Neural cell (in vitro differentiated cells): Measurements from ENCODE around the gene PRKAG3. TPM values are rescaled to one million over a fixed set of nuclear protein-coding genes. Genes with fewer than 3 reads are reported as not detected.

ENCODE experiments used
- H2AFZ ChIP-seq: fragments of 200-600, 300-800 bp; sonication (generic), shearing (Covaris generic); 2 replicates; pipeline ENCODE4 v1.6.0; 2014; ENCODE audit warnings: low read depth, mild to moderate bottlenecking, antibody characterized with exemption, low read length, moderate library complexity
- H3F3A ChIP-seq: fragments of 200-600 bp; shearing (Covaris generic); 2 replicates; pipeline ENCODE4 v1.6.1; 2016; ENCODE audit warnings: mild to moderate bottlenecking, moderate library complexity, mixed read lengths, antibody characterized with exemption, low read length; ENCODE audit not compliant: insufficient read depth, poor library complexity, severe bottlenecking
- H3K27ac ChIP-seq: fragments of 200-600, 300-800 bp; sonication (generic), shearing (Covaris generic); 2 replicates; pipeline ENCODE4 v1.5.1; 2014; ENCODE audit warnings: mild to moderate bottlenecking, low read length, moderate library complexity
- H3K27me3 ChIP-seq: fragments of 300-800, 200-600 bp; sonication (generic), shearing (Covaris generic); 2 replicates; pipeline ENCODE4 v1.6.0; 2014; ENCODE audit warnings: mild to moderate bottlenecking, low read depth, low read length, moderate library complexity; ENCODE audit not compliant: insufficient read depth
- H3K36me3 ChIP-seq: fragments of 300-800, 200-600 bp; sonication (generic), shearing (Covaris generic); 2 replicates; pipeline ENCODE4 v1.5.1; 2014; ENCODE audit warnings: mild to moderate bottlenecking, antibody characterized with exemption, low read length, moderate library complexity; ENCODE audit not compliant: insufficient read depth
- H3K4me2 ChIP-seq: fragments of 300-800, 200-600 bp; sonication (generic), shearing (Covaris generic); 2 replicates; pipeline ENCODE4 v1.6.0; 2014; ENCODE audit warnings: mild to moderate bottlenecking, low read length
- H3K4me3 ChIP-seq: fragments of 300-800, 200-600 bp; sonication (generic), shearing (Covaris generic); 2 replicates; pipeline ENCODE4 v1.5.1; 2014; ENCODE audit warnings: mild to moderate bottlenecking, low read length, moderate library complexity
- H3K79me2 ChIP-seq: fragments of 200-600 bp; shearing (Covaris generic); replicated peaks from 2 replicates; pipeline ENCODE4 v1.6.0; 2014; ENCODE audit warnings: mild to moderate bottlenecking, low read length, moderate library complexity; ENCODE audit not compliant: insufficient read depth
- H3K9ac ChIP-seq: fragments of 300-800, 200-600 bp; sonication (generic), shearing (Covaris generic); 2 replicates; pipeline ENCODE4 v1.6.1; 2016; ENCODE audit warnings: mild to moderate bottlenecking, low read length, mixed read lengths
- H3K9me2 ChIP-seq: fragments of 200-600 bp; shearing (Covaris generic); 2 replicates; pipeline ENCODE4 v1.6.1; 2016; ENCODE audit warnings: mild to moderate bottlenecking, low read length, mixed read lengths; ENCODE audit not compliant: insufficient read depth
- H3K9me3 ChIP-seq: fragments of 200-600, 300-800 bp; sonication (generic), shearing (Covaris generic); 2 replicates; pipeline ENCODE4 v1.6.1; 2016; ENCODE audit warnings: mild to moderate bottlenecking, mixed run types, low read length, moderate library complexity, mixed read lengths
- H4K20me1 ChIP-seq: fragments of 200-600 bp; shearing (Covaris generic); 2 replicates; pipeline ENCODE4 v1.6.1; 2016; ENCODE audit warnings: mild to moderate bottlenecking, mixed run types; ENCODE audit not compliant: insufficient read depth
- CTCF ChIP-seq: fragments of 450-650 bp; IDR thresholded peaks from 2 replicates; pipeline ENCODE4 v1.5.1; 2014; ENCODE audit warnings: antibody characterized with exemption, mild to moderate bottlenecking, moderate library complexity; ENCODE audit not compliant: poor library complexity, severe bottlenecking
- EP300 ChIP-seq: fragments of 450-650 bp; conservative IDR thresholded peaks from 2 replicates; pipeline ENCODE4 v1.6.1; 2014; ENCODE audit warnings: antibody characterized with exemption, mild to moderate bottlenecking, moderate library complexity; ENCODE audit not compliant: poor library complexity, severe bottlenecking
- EZH2 ChIP-seq: fragments of 200-600, 300-800 bp; shearing (Covaris generic), sonication (generic); IDR thresholded peaks from 2 replicates; pipeline ENCODE4 v1.6.1; 2014; ENCODE audit warnings: antibody characterized with exemption, low read length, borderline replicate concordance, mild to moderate bottlenecking; ENCODE audit not compliant: insufficient read depth, poor library complexity, severe bottlenecking
- MXI1 ChIP-seq: fragments of 450-650 bp; conservative IDR thresholded peaks from 2 replicates; pipeline ENCODE4 v1.6.1; 2014; ENCODE audit warnings: antibody characterized with exemption, mild to moderate bottlenecking; ENCODE audit not compliant: poor library complexity, severe bottlenecking
- POLR2AphosphoS5 ChIP-seq: IDR thresholded peaks from 2 replicates; pipeline ENCODE4 v1.6.1; 2012
- RAD21 ChIP-seq: fragments of 450-650 bp; conservative IDR thresholded peaks from 2 replicates; pipeline ENCODE4 v1.6.1; 2014; ENCODE audit warnings: antibody characterized with exemption, mild to moderate bottlenecking, moderate library complexity
- REST ChIP-seq: IDR thresholded peaks from 2 replicates; pipeline ENCODE4 v1.6.1; 2012; ENCODE audit warnings: borderline replicate concordance
- SMC3 ChIP-seq: fragments of 450-650 bp; conservative IDR thresholded peaks from 2 replicates; pipeline ENCODE4 v1.6.1; 2014; ENCODE audit warnings: antibody characterized with exemption, mild to moderate bottlenecking, moderate library complexity; ENCODE audit not compliant: poor library complexity
- TAF1 ChIP-seq: IDR thresholded peaks from 2 replicates; pipeline ENCODE4 v1.6.1; 2012; ENCODE audit warnings: low read depth
- polyA plus RNA-seq: library from polyadenylated mRNA; depleted of rRNA; stranded (reverse); fragments of >200 nt; gene quantifications from 2 replicates; pipeline ENCODE4 v1.2.3, GENCODE V29; 2014

Gene PRKAG3
- polyA plus RNA-seq, 1 donor from 2014 or later: not detected

DNA sequence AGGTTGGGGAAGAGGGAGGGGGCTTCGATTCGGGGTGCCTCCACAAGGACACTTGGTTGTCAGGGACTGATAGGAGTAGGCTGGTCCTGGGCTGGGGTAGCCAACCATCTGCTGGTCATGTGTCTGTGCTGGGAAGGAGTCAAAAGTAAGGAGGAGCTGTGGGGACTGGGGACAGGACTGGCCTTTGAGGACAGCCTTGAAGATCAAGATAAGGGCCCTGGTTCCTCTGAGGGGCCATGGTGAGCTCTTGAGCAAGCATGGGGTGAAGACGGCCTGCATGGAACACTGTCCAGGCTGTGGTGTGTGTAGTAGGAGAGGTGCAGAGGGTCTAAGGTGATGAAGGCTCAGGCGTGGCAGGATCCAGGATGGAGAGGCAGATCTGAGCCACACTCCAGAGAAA lies 47.9 kb downstream of the PRKAG3 start:
- no peaks in the 10 kb centered on the region for H3F3A ChIP-seq
- no peak overlapping the region for H2AFZ ChIP-seq
- no peaks in the 10 kb centered on the region for H4K20me1 ChIP-seq
- no peak overlapping the region for H3K27ac ChIP-seq
- no peak overlapping the region for H3K4me2 ChIP-seq
- peaks cover 25% of the 10 kb centered on the region for H3K27me3 ChIP-seq
- H3K9me2 ChIP-seq: no peaks in the 10 kb centered on the region
- H3K9ac ChIP-seq: no peak overlapping the region
- H3K79me2 ChIP-seq: no peaks in the 10 kb centered on the region
- TF ChIP-seq SMC3 (no peak), EZH2 (no peak), TAF1 (no peak), MXI1 (no peak), CTCF (no peak)
- no peaks in the 10 kb centered on the region for H3K36me3 ChIP-seq
- H3K9me3 ChIP-seq: no peaks in the 10 kb centered on the region
- no peak overlapping the region for H3K4me3 ChIP-seq

GRCh38 chr2:218782528-218782844 lies 49.1 kb downstream of the PRKAG3 start:
- Histone ChIP-seq H3K9ac (no peak overlapping the region), H3K9me2 (no peaks in the 10 kb centered on the region), H3K9me3 (no peaks in the 10 kb centered on the region), H3K79me2 (no peaks in the 10 kb centered on the region), H3K4me2 (no peak overlapping the region), H3K4me3 (no peak overlapping the region), H4K20me1 (no peaks in the 10 kb centered on the region), H3K27me3 (peaks cover 25% of the 10 kb centered on the region), H2AFZ (no peak overlapping the region), H3K27ac (no peak overlapping the region), H3F3A (no peaks in the 10 kb centered on the region), H3K36me3 (no peaks in the 10 kb centered on the region)
- TF ChIP-seq EP300 (no peak), TAF1 (no peak), POLR2AphosphoS5 (no peak), REST (no peak), SMC3 (no peak), CTCF (no peak), RAD21 (no peak), EZH2 (no peak), MXI1 (no peak)
